ENCODE measurements around the gene ATG16L2.

The ATG16L2 gene

DNA sequence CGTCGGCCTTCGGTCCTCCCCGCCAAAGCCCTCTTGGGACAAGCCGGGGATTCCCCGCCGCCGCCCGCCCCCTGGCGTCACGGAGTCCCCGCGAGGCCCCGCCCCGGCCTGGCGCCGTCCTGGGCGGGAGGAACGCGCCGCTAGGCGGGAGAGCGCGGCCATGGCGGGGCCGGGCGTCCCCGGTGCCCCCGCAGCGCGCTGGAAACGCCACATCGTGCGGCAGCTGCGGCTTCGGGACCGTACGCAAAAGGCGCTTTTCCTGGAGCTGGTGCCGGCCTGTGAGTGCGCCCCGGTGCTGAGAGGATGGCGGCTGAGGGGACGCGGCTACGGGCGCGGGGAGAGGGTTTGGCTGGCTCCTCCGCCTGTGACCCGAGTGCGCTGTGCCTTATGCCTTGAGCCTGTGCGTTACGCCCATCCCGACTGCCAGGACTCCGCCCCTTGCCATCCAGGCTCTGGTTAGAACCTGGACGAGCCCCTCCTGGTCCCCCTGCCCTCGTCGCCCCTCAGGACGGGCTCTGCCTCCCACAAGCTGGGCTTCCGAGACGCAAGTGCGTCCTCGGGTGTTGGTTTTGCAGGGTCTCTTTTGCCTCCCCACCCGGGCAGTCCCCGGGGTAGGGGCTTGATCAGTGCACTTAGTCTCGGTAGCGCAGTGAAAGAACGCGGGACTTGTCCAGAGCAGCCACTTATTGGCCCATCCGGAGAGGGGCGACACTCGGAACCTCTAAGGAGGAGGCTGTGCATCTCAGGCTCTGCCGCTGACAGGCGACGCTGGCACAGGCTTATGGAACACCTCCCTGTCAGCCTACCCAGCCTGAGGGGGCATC, at the start of gene ATG16L2:
ATG16L2 (plus strand) TSS at position 126 of the 824 bp plus-strand sequence; CDS start at position 161, 35 bp downstream.
- DNase-seq (ENCODE audit: low read depth in 3 of 3), result peak; percentile 80 to 91 (median 81)

DNA sequence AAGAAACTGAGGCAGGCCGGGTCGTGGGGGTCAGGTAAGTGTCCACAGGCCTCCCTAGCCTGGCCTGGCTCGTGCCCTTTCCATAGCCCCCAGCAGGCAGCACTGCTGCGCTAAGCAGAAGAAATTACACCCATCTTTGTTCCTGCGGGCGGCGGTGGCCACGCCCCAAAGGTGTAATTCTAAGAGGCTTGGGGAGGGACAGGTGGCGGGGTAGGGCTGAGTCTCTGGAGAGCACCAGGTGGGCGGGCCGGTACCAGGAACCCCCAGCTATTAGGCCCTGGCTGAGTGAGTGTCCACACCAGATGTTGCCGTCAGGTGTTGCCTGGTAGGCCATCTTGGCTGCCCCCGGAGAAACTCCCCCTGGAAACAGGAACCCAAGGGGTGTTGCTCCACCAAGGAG, 49.7 kb upstream of the ATG16L2 start:
- DNase-seq (ENCODE audit: low read depth in 3 of 3), result no peak

GRCh38 chr11:72766152-72766902, 47.9 kb upstream of the ATG16L2 start:
- no peak for DNase-seq (ENCODE audit: low read depth in 3 of 3)

- DNase-seq (ENCODE audit: low read depth in 3 of 3), result no peak
Measured at GRCh38 chr11:72767203-72768062, 46.8 kb upstream of the ATG16L2 start.

GRCh38 chr11:72768581-72768980, 45.6 kb upstream of the ATG16L2 start:
- DNase-seq (ENCODE audit: low read depth in 3 of 3), result no peak

DNA sequence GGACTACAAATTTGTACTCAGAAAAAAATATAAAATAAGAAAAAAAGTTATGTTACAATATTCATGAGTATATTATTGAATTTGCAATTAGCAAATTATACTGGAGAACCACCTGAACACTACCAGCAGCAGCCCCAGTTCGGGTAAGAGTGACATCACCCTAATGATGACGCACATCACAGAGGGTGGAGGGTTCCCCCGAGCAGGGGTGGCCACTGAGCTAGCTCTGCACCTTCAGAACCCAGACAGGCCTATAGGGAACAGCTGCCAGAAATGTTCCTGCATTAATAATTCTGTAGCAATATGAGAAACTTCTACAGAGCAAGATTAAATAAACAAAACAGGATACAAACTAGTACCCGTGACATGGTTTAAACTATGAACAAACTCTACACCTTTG, 44.5 kb upstream of the ATG16L2 start:
- no peak for DNase-seq (ENCODE audit: low read depth in 3 of 3)

- DNase-seq (ENCODE audit: low read depth in 3 of 3), result no peak
Measured at GRCh38 chr11:72770799-72771198, 43.4 kb upstream of the ATG16L2 start.

DNA sequence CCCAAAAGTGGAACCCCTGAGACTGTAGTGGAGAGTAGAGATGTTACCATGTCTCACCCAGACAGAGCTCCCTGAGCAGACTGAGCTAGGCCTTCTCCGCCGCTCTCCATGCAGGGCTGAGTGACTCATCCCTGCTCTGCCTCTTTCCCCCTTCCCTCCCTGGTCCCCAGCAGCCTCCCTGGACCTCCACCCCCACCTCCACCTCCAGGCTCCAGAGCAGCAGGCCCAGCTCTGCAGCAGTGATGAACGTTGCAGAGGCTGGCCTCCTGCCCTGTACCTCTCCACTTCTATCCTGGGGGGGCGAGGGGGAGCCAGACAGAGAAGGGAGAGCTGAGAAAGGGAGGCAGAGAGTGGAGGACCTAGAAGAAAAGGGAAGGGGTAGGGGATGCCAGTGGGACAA, 42.7 kb upstream of the ATG16L2 start:
- no peak for DNase-seq (ENCODE audit: low read depth in 3 of 3)

GRCh38 chr11:72772059-72772458, 42.2 kb upstream of the ATG16L2 start:
- DNase-seq (ENCODE audit: low read depth in 3 of 3), result no peak

DNA sequence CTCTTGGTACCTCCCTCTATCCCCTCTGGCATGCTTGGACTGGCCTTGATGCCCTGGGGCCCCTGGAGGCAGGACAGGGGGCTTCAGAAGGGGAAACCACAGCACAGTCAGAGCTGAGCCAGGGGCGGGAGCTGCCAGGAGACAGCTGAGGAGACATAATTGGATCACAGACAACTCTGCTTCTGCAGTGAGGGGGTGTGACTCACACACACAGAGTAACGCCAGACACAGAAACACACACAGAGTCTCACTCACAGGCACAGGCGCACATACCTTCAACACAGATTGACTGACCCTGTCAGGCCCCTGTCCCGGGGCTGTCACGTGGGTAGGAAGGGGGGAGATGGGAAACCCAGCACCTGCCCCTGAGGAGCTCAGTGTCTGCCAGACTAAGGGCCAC, 40.9 kb upstream of the ATG16L2 start:
- no peak for DNase-seq (ENCODE audit: low read depth in 3 of 3)

DNA sequence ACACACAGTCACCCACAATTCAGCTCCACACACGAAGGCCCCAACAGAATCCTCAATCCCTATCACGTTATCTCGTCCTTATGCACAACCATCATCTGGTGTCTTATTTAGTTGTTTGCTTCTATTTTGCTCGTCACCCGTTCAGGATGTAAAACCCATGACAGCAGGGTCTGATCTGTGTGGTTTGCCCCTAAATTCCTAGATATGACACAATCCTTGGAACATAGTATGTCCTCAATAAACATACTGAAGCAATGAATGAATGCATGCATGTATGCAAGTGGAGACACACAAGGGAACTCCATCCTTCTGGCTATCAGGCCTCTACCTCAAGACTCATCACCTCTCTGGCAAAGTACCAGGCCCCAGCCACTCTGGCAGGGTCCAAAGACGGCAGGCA, 40.5 kb upstream of the ATG16L2 start:
- DNase-seq (ENCODE audit: low read depth in 3 of 3), result no peak

DNA sequence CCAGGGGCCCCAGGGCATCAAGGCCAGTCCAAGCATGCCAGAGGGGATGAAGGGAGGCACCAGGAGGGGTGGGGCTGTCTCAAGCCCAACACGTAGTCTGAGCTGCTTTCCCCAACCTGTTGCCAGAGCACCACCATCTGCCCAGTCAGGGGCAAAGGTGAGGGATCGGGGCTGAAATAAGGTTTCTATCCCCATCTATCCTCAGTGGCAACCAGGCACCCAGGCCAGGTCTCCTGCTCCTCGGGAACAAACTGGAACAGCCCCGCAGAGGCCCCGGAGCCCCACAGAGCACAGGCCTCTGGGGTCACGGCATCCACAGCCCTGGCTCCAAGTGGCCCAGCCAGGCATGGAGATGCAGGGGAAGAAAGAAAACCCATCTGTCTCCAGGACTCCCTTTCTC, 39.7 kb upstream of the ATG16L2 start:
- DNase-seq (ENCODE audit: low read depth in 3 of 3), result no peak

- no peak for DNase-seq (ENCODE audit: low read depth in 3 of 3)
Measured at GRCh38 chr11:72775288-72776110, 38.7 kb upstream of the ATG16L2 start.

DNA sequence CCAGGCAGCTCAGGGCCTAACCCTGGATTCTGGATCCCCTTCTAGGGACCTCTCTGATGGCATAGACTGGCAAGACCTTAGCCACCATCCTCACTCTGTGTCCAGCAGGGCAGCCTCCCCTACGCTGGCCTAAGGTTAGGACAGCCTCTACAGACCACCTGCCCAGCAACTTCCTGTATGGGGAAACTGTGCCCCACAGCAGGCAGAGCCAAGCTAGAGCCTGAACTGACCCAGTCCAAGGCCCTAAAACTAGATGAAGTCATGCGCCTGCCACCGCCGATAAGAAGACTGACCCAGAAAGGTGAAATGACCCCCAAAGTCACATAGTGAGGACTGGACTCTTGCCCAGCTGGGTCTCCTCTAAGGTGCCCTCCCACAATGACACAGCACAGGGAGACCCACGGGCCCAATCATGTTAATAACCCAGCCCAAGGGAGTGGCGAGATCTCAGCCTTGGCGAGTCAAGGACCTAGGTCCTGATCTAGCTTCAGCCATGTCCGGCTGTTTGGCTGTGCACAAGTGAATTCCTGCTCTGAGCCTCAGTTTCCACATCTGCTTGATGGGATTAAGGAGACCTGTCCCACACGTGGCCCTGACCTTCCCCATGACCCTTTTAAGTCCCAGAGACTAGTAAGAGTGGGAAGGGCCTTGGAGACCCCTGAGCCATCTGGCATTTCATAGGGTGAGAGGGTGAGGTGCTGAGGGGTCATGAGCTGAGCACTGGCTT, 37.9 kb upstream of the ATG16L2 start:
- DNase-seq (ENCODE audit: low read depth in 3 of 3), result no peak

- no peak for DNase-seq (ENCODE audit: low read depth in 3 of 3)
Measured at GRCh38 chr11:72776844-72777754, 37.1 kb upstream of the ATG16L2 start.

- DNase-seq (ENCODE audit: low read depth in 3 of 3), result no peak
Measured at GRCh38 chr11:72777755-72778278, 36.4 kb upstream of the ATG16L2 start.

DNA sequence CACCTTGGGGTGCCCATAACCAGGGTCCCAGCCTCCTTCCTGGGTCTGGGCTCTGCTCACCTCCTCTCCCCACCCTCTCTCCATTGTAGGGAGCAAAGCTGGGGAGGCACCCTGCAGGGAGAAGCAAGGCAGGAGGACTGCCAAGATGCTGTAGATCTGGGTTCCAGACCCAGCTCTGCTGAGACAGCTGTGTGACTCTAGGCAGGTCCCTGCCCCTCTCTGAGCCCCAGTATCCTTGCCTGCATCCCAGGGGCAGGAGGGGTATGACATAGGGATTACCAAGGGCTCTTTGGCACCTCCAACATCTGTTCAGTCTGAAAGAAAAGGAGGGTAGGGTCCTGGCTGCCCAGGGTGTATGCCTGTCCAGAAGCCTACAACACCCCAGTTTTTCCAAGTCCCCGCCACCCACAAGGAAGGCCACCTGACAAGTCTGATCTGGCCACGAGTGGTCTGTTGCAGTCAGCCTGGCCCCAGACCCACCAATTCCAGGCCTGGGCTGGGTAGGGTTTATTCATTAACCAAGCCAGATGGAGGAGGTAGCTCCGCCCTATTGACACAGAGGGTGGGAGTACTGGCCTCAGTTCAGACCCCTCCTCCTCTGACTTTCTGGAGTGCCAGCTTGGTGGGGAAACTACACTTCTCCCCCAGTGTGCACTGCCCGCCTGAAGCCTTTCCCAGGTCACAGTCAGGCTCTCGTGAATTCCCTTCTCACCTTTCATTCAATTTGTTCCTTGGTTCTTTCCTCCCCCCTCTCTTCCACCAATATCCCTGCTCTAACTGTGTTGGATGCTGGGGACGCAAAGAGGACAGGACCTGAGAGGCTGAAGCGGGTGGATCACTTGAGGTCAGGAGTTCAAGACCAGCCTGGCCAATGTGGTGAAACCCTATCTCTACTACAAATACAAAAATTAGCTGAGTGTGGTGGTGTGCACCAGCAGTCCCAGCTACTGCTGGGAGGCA, 35.4 kb upstream of the ATG16L2 start:
- no peak for DNase-seq (ENCODE audit: low read depth in 3 of 3)

GRCh38 chr11:72779495-72780128, 34.6 kb upstream of the ATG16L2 start:
- DNase-seq (ENCODE audit: low read depth in 3 of 3), result no peak
